DMS53 (cell line): ENCODE data around the gene SHCBP1L.

Experiments used
- DNase-seq: peaks from one replicate; lab custom pipeline; 2025; lab: John Stamatoyannopoulos, UW

SHCBP1L gene

GRCh38 chr1:182952677-182953444, at the start of gene SHCBP1L:
Gene SHCBP1L (minus strand): TSS chr1:182953166. CDS start chr1:182953133, 33 bp downstream.
- no peak for DNase-seq

DNA sequence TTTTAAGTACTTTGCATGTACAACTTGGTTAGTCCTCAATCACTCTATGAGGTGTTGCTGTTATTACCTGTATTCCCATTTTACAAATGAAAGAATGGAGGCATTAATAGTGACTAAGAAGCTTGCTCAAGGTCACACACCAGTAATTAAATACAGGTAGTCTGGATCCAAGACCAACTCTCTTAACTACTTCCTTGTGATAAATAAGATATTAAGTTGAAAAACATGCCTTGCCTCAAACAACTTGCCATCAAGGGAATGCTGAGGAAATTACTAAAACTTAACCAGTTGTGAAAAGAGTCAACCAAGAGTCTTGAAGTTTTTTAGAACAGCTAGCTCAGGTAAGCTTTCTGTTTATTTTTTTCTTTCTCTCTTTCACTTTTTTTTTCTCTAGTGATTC, 49.3 kb upstream of the SHCBP1L start:
- no peak for DNase-seq

DNA sequence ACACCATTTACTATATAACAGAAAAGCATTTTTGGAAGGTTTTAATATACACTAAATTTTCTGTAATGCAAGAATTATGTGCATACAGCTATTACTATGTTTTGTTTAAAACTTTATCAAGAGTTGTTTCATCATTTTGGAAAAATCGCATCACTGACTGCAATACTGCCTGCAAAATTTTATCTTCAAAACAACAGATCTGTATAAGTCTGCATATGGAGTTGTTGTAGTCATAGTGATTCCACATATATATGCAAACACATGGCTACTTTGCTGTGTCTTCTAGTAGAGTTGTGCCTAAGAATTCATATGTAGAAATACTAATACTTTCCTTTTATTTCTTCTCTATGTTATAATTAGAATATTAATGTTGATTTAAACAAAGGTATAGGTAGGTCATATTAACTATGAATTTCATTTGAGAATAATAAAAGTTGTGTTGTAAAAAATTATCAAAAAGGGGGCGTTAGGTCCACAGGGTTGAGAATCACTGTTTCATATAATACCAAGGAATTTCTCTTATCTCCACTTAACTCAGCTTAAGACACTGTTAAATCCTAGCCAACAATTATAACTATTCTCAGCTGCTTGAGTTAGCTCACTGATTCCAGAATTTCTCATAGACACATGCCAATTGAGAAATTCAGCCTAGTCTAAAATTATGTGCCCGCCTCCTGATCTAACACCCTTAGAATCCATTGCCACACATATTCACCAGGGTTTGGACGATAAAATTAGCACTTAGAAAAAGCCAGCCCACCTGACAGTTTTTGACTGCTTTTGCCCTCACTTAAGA, 47.4 kb upstream of the SHCBP1L start:
- DNase-seq: no peak

- DNase-seq: no peak
Measured at GRCh38 chr1:182998482-182998881, 45.5 kb upstream of the SHCBP1L start.

- no peak for DNase-seq
Measured at GRCh38 chr1:182996816-182997215, 43.9 kb upstream of the SHCBP1L start.

- no peak for DNase-seq
Measured at GRCh38 chr1:182995894-182996293, 42.9 kb upstream of the SHCBP1L start.

DNA sequence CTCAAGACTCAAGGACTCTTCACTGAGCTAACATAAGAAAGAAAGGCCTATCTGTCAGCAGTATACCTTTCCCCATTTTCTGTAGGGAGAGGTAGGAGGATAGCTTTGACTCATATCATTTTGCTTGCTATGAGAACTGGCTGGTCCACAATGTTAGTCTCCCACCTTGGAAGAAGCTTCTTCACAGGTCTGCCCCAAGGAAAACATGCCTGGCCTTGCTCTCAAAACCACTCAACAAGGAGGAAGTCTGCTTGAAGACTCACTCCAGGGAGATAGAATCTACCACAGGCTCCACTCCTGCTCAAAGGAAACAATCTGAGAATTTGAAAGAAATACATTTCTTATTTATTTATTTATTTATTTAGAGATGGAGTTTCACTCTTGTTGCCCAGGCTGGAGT, 40.8 kb upstream of the SHCBP1L start:
- DNase-seq: no peak

GRCh38 chr1:182990413-182991144, 37.6 kb upstream of the SHCBP1L start:
- no peak for DNase-seq

- no peak for DNase-seq
Measured at GRCh38 chr1:182985876-182986275, 32.9 kb upstream of the SHCBP1L start.

DNA sequence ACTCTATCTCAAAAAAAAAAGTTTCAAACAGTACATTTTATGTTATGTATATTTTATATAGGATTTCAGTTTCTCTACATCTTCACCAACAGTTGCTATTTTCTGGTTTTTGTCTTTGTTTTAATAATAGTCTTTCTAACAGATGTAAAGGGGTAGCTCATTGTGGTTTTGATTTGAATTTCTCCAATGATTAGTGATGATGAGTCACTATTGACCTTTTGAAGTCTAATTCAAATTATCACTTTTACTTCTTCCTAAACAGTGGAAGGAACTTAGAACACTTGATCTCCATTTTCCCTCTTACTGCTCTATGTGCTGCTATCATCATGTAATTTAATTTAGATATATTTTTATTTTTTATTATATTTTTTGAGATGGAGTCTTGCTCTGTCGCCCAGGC, 31.7 kb upstream of the SHCBP1L start:
- DNase-seq: no peak

DNA sequence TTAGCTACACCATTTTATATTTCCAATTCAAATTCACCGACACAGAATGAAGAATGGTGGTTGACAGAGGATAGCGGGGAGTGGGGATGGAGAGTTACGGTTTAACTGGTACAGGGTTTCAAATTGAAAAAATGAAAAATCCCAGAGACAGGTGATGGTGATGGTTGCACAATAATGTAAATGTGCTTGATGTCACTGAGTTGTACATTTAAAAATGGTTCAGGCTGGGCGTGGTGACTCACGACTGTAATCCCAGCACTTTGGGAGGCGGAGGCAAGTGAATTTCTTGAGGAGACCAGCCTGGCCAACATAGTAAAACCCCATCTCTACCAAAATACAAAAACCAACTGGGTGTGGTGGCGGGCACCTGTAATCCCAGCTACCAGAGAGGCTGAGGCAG, 31.2 kb upstream of the SHCBP1L start:
- DNase-seq: no peak

GRCh38 chr1:182978151-182978853, 25.3 kb upstream of the SHCBP1L start:
- no peak for DNase-seq

- DNase-seq: no peak
Measured at GRCh38 chr1:182977480-182977879, 24.5 kb upstream of the SHCBP1L start.

GRCh38 chr1:182974506-182975191, 21.7 kb upstream of the SHCBP1L start:
- DNase-seq: no peak

DNA sequence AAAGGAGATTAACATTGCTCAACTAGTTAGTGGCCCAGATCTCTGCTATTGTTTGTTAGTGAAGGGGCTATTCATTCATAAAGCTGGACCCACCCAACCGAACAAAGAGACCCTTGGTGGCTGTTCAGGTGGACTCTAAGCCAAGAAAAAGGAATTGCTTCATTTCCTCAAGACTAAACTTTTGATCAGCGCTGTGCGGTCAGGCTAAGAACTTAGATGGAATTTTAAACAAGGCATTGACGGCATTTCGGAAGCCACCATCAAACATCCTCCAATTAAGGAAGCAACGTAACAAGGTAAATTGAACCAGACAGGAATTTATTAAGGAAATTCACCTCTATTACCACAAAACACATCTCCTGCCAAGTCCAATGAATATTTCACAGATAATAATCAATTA, 19.9 kb upstream of the SHCBP1L start:
- DNase-seq: no peak

DNA sequence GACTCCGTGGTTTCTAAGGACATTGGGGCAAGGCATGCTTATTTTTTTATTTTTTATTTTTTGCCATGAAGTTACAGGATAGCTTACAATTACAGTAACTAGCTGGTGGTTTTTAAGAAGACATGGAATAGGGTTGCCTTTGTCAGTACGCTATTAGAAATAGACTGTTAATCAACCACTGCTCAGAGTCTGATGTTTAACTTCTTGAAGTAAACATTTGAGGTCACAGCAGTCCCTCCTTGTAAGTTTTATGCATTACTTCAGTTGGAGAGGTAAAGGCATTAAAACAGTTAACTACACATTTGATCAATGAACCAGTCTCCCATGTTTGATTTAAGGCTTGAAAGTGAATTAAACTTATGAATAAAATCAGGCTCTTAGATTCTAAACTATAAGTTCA, 19.3 kb upstream of the SHCBP1L start:
- DNase-seq: no peak

- no peak for DNase-seq
Measured at GRCh38 chr1:182971219-182971618, 18.3 kb upstream of the SHCBP1L start.

DNA sequence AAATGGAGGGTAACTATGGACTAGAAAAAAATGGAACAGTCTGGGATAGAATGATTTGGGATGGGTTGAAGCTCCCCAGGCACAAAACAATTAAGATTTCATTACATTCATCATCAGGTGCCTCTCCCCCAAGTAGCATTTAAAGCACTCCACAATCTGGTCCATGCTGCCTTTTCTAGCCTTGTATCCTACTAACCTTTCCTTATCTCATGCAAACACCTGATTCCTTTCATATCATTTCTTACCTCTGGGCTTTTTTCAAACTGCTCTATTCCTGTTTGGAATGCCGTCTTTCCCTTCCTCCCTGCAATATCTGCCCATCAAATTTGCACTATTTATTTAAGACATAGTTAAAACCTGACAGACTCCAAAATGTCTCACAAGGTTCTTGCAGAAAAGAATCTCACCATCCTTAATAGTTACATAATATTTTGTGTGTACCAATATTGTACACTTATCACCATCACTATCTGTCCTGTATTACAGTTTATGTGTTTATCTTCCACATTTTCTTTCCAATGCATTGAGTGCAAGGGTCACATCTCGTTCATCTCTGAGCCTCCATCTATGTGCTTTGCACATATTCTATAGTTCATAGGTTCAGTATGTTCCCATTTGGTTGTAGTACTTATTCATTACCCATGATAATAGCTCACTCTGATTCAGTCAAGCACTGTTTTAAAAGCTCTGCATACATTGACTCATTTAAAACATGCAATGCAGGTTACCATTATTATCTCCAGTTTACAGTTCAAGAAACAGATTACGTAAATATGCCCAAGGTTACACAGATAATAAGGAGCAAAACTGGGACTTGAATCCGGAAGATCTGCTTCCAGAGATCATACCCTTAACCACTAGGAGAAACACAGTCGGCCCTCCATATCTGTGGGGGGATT, 16.1 kb upstream of the SHCBP1L start:
- DNase-seq: no peak

DNA sequence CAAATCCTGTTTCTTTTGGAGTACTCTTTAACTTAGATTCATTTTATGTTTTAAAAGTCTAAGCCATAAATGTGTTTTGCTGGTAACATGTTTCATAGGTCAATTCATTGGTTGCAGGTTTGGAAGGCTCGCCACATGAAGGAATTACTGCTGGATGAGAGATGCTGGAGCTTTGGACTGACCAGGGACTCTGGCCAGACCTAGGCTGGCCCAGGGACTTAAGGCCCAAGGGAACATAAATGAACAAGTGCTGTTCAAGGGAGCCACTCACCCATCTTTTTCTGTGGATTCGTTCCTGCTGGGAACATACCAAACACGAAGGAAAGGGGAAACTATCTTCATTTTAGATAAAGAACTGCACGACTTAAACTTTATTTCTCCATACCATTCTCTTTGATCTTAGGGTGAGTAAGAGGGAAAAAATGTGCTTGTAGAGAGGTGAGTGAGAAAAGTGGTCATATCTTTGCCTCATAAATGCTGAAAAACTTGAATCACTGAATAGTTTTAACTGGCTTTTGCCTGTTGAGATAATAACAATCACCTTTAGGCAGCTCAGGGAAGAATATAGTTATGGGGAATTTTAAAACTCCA, 15.3 kb upstream of the SHCBP1L start:
- no peak for DNase-seq

GRCh38 chr1:182965861-182966260, 12.9 kb upstream of the SHCBP1L start:
- no peak for DNase-seq
